ENCODE results near the gene SHBG.
"Not testable (repeated sequence)": the region's sequence is repeated elsewhere in the genome, so short reads cannot be mapped to it uniquely, and the experiment has no call there.

SHBG gene

GRCh38 chr17:7611635-7612293 lies 18.2 kb upstream of the SHBG start:
- DNase-seq: no peak

- DNase-seq: no peak
Observed at GRCh38 chr17:7612294-7612640, 17.7 kb upstream of the SHBG start.

GRCh38 chr17:7613769-7614424 lies 16.0 kb upstream of the SHBG start:
- no peak for DNase-seq

GRCh38 chr17:7614425-7615264 lies 15.3 kb upstream of the SHBG start, which contains the start of gene FXR2:
Gene FXR2 (minus strand): TSS chr17:7614897. CDS start chr17:7614532, 365 bp downstream.
- DNase-seq: peak; percentile 85 to 100 (median 99)

GRCh38 chr17:7615265-7615747 lies 14.6 kb upstream of the SHBG start:
- peak in 1 of 51 donors; percentile 20 for DNase-seq

GRCh38 chr17:7618608-7619007 lies 11.3 kb upstream of the SHBG start:
- no peak for DNase-seq

GRCh38 chr17:7620835-7621234 lies 9.1 kb upstream of the SHBG start:
- no peak for DNase-seq

GRCh38 chr17:7623661-7624060 lies 6.3 kb upstream of the SHBG start:
- no peak for DNase-seq

- DNase-seq: not testable (repeated sequence)
Observed at GRCh38 chr17:7625749-7626148, 4.2 kb upstream of the SHBG start.

- peak in 6 of 51 donors; percentile 5 to 17 (median 8) for DNase-seq
Observed at GRCh38 chr17:7626307-7626706, 3.6 kb upstream of the SHBG start.

GRCh38 chr17:7626956-7627249 lies 3.0 kb upstream of the SHBG start:
- DNase-seq: no peak

GRCh38 chr17:7627250-7628121 lies 2.4 kb upstream of the SHBG start, which contains the start of gene SAT2:
Gene SAT2 (minus strand): TSS chr17:7627821. CDS start chr17:7627635, 186 bp downstream.
- peak; percentile 60 to 96 (median 91) for DNase-seq

GRCh38 chr17:7631398-7632380 lies 1.8 kb downstream of the SHBG start:
- no peak for DNase-seq

GRCh38 chr17:7632492-7632894 lies 2.6 kb downstream of the SHBG start:
- peak in 6 of 51 donors; percentile 7 to 29 (median 14) for DNase-seq

- DNase-seq: no peak
Observed at GRCh38 chr17:7633093-7633492, 3.2 kb downstream of the SHBG start.

GRCh38 chr17:7634384-7634783 lies 4.4 kb downstream of the SHBG start:
- DNase-seq: peak in 29 of 51 donors; percentile 12 to 71 (median 48)

- no peak for DNase-seq
Observed at GRCh38 chr17:7636163-7636562, 6.2 kb downstream of the SHBG start.

GRCh38 chr17:7640783-7641182 lies 10.8 kb downstream of the SHBG start:
- no peak for DNase-seq

GRCh38 chr17:7641635-7642034 lies 11.7 kb downstream of the SHBG start:
- not testable (repeated sequence) for DNase-seq

- no peak for DNase-seq
Observed at GRCh38 chr17:7644775-7645174, 14.8 kb downstream of the SHBG start.
